HepG2 (cell line): ENCODE measurements around the gene CIAO2A. TPM values are rescaled to one million over a fixed set of nuclear protein-coding genes. Genes with fewer than 3 reads are reported as not detected.

Experiments
- ATAC-seq: fragments of 200-7000 bp; cut with Tn5 transposase; 3 replicates; pipeline ENCODE4 v1.9.1; 2020; ENCODE audit warnings: mild to moderate bottlenecking, moderate library complexity
- BruUV-seq: library from RNA; stranded (reverse); fragments of 400-500 nt; replicated peaks from 2 replicates; lab custom pipeline; 2021; lab: Mats Ljungman, UMichigan
- CTCF ChIA-PET: fragments of 300-600 bp; formaldehyde crosslinking; extraction: SDS; loops from one replicate; lab custom pipeline; 2021; ENCODE audit warnings: low total read pairs, inconsistent platforms, low intra/inter-chr PET ratio; lab: Yijun Ruan, JAX
- POLR2A ChIA-PET: fragments of 350-600 bp; sonication (Branson Sonifier 250); formaldehyde crosslinking; loops from one replicate; lab custom pipeline; 2020; ENCODE audit warnings: antibody characterized with exemption, inconsistent platforms; lab: Yijun Ruan, JAX
- DNase-seq: peaks from one replicate; pipeline ENCODE4 v3.0.0-alpha.2; 2015; ENCODE audit warnings: low spot score
- FAIRE-seq: peaks from 3 replicates; lab custom pipeline; 2011; peaks lifted over from hg19 to GRCh38; lab: Jason Lieb, UNC
- H2AFZ ChIP-seq: one replicate; pipeline ENCODE4 v1.6.1; 2011; ENCODE audit warnings: low read length, inconsistent platforms
- H3K27ac ChIP-seq: fragments of 300-600 bp; 3 replicates; pipeline ENCODE4 v1.8.0; 2011; ENCODE audit warnings: mixed run types, mild to moderate bottlenecking, mixed read lengths, low read length, inconsistent platforms; ENCODE audit not compliant: insufficient read depth; ENCODE audit errors: extremely low read length
- H3K27me3 ChIP-seq, 2 experiments: fragments of 200-600 bp in 1 of 2; 2 replicates in 1 of 2; 3 replicates in 1 of 2; pipeline versions ENCODE4 v1.6.0 to v1.8.0; 2011; ENCODE audit warnings: low read length in 2 of 2, mild to moderate bottlenecking in 2 of 2, moderate library complexity in 2 of 2, inconsistent platforms in 1 of 2; ENCODE audit not compliant: insufficient read depth in 2 of 2, control insufficient read depth in 1 of 2
- H3K36me3 ChIP-seq, 2 experiments: fragments of 200-600 bp in 1 of 2; replicated peaks in 1 of 2; 2 replicates in 1 of 2; 3 replicates in 1 of 2; pipeline versions ENCODE4 v1.5.1 to v1.8.0; 2011; ENCODE audit warnings: low read length in 2 of 2, inconsistent platforms in 1 of 2; ENCODE audit not compliant: insufficient read depth in 2 of 2, control insufficient read depth in 1 of 2
- H3K4me1 ChIP-seq: 2 replicates; pipeline ENCODE4 v1.5.1; 2012; ENCODE audit warnings: low read length, inconsistent platforms; ENCODE audit not compliant: insufficient read depth
- H3K4me2 ChIP-seq: 2 replicates; pipeline ENCODE4 v1.6.0; 2011; ENCODE audit warnings: low read depth, low read length, inconsistent platforms
- H3K4me3 ChIP-seq, 3 experiments: fragments of 200-600 bp in 1 of 3; sonication (generic), shearing (Covaris generic) in 1 of 3; replicated peaks in 1 of 3; 2 replicates each; pipeline ENCODE4 v1.5.1; 2011 to 2016; ENCODE audit warnings: low read length in 3 of 3, inconsistent platforms in 2 of 3, low read depth in 2 of 3, mild to moderate bottlenecking in 2 of 3, control low read depth in 1 of 3, mixed read lengths in 1 of 3; ENCODE audit not compliant: insufficient read depth in 1 of 3
- H3K79me2 ChIP-seq: one replicate; pipeline ENCODE4 v1.6.1; 2011; ENCODE audit warnings: low read length, inconsistent platforms; ENCODE audit not compliant: insufficient read depth
- H3K9ac ChIP-seq: 2 replicates; pipeline ENCODE4 v1.6.0; 2011; ENCODE audit warnings: mild to moderate bottlenecking, low read depth, low read length, inconsistent platforms; ENCODE audit not compliant: insufficient read depth
- H3K9me3 ChIP-seq: 2 replicates; pipeline ENCODE4 v1.5.1; 2012; ENCODE audit warnings: mild to moderate bottlenecking, low read length
- H4K20me1 ChIP-seq: 2 replicates; pipeline ENCODE4 v1.6.0; 2011; ENCODE audit warnings: inconsistent platforms, mild to moderate bottlenecking, low read length, moderate library complexity; ENCODE audit not compliant: insufficient read depth
- CBX1 ChIP-seq: IDR thresholded peaks from one replicate; pipeline ENCODE4 v1.6.1; 2016; ENCODE audit warnings: antibody characterized with exemption, low read depth
- ELF1 ChIP-seq: sonication (generic); formaldehyde crosslinking; IDR thresholded peaks from 2 replicates; pipeline ENCODE4 v1.4.0; 2020; ENCODE audit warnings: missing genetic modification reagents
- FOXP1 ChIP-seq, 2 experiments: fragments of 450-650 bp in 1 of 2; IDR thresholded peaks; 2 replicates each; pipeline ENCODE4 v1.6.1; 2017 to 2018; ENCODE audit warnings: antibody characterized with exemption in 1 of 2
- HCFC1 ChIP-seq: fragments of 150-350 bp; IDR thresholded peaks from 2 replicates; pipeline ENCODE4 v1.6.1; 2014; ENCODE audit warnings: low read depth, low read length
- ISL2 ChIP-seq: sonication (generic); formaldehyde crosslinking; IDR thresholded peaks from 2 replicates; pipeline ENCODE4 v1.5.0; 2020; ENCODE audit warnings: missing genetic modification reagents
- ISX ChIP-seq: sonication (generic); formaldehyde crosslinking; conservative IDR thresholded peaks from 2 replicates; pipeline ENCODE4 v1.5.0; 2020; ENCODE audit warnings: missing genetic modification reagents
- POLR2AphosphoS2 ChIP-seq: IDR thresholded peaks from 2 replicates; pipeline ENCODE4 v1.6.1; 2011; ENCODE audit warnings: low read depth, low read length, improper control_type of control experiment
- YEATS4 ChIP-seq: sonication (generic); formaldehyde crosslinking; IDR thresholded peaks from 2 replicates; pipeline ENCODE4 v1.4.0; 2020; ENCODE audit warnings: missing genetic modification reagents, borderline replicate concordance
- ZFP82 ChIP-seq: sonication (generic); formaldehyde crosslinking; IDR thresholded peaks from 2 replicates; pipeline ENCODE4 v1.5.1; 2020; ENCODE audit warnings: mild to moderate bottlenecking, missing genetic modification reagents, borderline replicate concordance
- ZIK1 ChIP-seq: sonication (generic); formaldehyde crosslinking; IDR thresholded peaks from 2 replicates; pipeline ENCODE4 v1.5.0; 2020; ENCODE audit warnings: mild to moderate bottlenecking, low read depth, missing genetic modification reagents, borderline replicate concordance
- ZNF382 ChIP-seq: sonication (generic); formaldehyde crosslinking; IDR thresholded peaks from 2 replicates; pipeline ENCODE4 v1.5.0; 2020; ENCODE audit warnings: missing genetic modification reagents, mild to moderate bottlenecking, borderline replicate concordance
- ZNF839 ChIP-seq: sonication (generic); formaldehyde crosslinking; IDR thresholded peaks from 2 replicates; pipeline ENCODE4 v1.4.0; 2020; ENCODE audit warnings: missing genetic modification reagents, mild to moderate bottlenecking, borderline replicate concordance
- ZNF878 ChIP-seq: sonication (generic); formaldehyde crosslinking; IDR thresholded peaks from 2 replicates; pipeline ENCODE4 v1.8.1; 2023; ENCODE audit warnings: mild to moderate bottlenecking, missing genetic modification reagents, moderate library complexity
- WGBS: methylation state at CpG from one replicate; pipeline ENCODE4 v1.1.6; 2017; ENCODE audit warnings: low lambda C conversion rate; 5-methylcytosine and 5-hydroxymethylcytosine counted together
- in situ Hi-C: cut with HindIII; loops from 2 replicates; pipeline ENCODE4 v1.10.0; 2017; ENCODE audit warnings: low pct_unique_long_range_greater_than_20kb; ENCODE audit not compliant: extremely low pct_ligation_motif_present
- intact Hi-C: fragments of 100-400 bp; cut with micrococcal nuclease; formaldehyde crosslinking; loops from one replicate; pipeline ENCODE4 v1.10.0; 2022; ENCODE audit not compliant: unreplicated experiment
- polyA plus RNA-seq, 8 experiments: library from polyadenylated mRNA; depleted of rRNA in 3 of 8; stranded (reverse) in 7 of 8; unstranded in 1 of 8; fragments of >200 nt; fragmentation: Illumina TruSeq in 4 of 8; extraction: Trizol in 4 of 8; gene quantifications; 2 replicates each; pipeline versions ENCODE4 v1.2.1 to v1.2.3, GENCODE V29; 2011 to 2016; ENCODE audit warnings: low read depth in 4 of 8, missing spikeins in 1 of 8, mixed read lengths in 1 of 8; ENCODE audit not compliant: insufficient read depth in 1 of 8
- total RNA-seq, 5 experiments: library from RNA; depleted of rRNA; stranded (reverse); fragments of >200 nt; fragmentation: Illumina TruSeq; extraction: Trizol; gene quantifications; 2 replicates each; pipeline ENCODE4 v1.2.3, GENCODE V29; 2016; ENCODE audit warnings: low read depth in 1 of 5
- TF ChIP-seq, protein P1 (sequence below): IDR thresholded peaks from 2 replicates; pipeline ENCODE4 v1.6.1; 2016; ENCODE audit warnings: missing biosample characterization, missing genetic modification reagents, low read depth

The CIAO2A gene
- total and polyA plus RNA-seq, 2 of the 13 experiments (the other 11 are each of a cell fraction or from before 2014, with no cell fraction given): 83.0 to 100 TPM

DNA sequence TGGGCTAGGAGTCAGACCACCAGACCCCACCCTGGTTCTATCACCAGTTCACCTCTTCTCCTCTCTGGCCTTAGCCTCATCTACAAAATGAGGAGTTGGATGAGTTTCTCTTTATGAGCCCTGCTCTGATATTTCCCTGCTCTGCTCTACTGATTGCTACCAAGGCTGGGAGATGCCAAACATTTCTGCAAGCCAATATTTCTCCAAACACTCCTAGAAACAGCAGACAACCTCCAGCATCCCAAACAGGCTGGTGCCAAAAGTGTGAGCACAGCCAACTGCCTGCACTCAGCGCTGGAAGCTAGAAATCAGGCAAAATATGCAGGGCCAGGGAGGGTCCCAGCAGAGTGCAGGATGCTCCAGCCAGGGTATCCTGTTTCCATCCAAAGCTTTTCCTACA, 58.1 kb downstream of the CIAO2A start:
- TF ChIP-seq ZNF839 (no peak), ISL2 (CRISPR knock-in tag) (no peak), ZNF878 (CRISPR knock-in tag) (no peak), YEATS4 (CRISPR knock-in tag) (no peak), ZNF382 (no peak), POLR2AphosphoS2 (no peak), CBX1 (no peak), ZIK1 (CRISPR knock-in tag) (no peak), FOXP1 (IDR thresholded peaks at IDR 0.05) (no peak), FOXP1 (CRISPR knock-in tag; IDR thresholded peaks at IDR 0.05) (no peak), ZFP82 (CRISPR knock-in tag) (no peak), HCFC1 (no peak), ISX (CRISPR knock-in tag) (no peak), ELF1 (no peak)
- TF ChIP-seq, protein P1, sequence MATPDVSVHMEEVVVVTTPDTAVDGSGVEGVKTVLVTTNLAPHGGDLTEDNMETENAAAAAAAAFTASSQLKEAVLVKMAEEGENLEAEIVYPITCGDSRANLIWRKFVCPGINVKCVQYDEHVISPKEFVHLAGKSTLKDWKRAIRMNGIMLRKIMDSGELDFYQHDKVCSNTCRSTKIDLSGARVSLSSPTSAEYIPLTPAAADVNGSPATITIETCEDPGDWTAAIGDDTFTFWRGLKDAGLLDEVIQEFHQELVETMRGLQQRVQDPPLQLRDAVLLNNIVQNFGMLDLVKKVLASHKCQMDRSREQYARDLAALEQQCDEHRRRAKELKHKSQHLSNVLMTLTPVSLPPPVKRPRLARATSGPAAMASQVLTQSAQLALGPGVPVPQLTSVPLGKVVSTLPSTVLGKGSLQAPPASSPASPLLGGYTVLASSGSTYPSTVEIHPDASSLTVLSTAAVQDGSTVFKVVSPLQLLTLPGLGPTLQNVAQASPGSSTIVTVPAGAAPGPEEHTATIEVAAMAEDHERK (CRISPR knock-in tag): no peak
- POLR2A ChIA-PET: no interaction called here
- ATAC-seq (no peak), FAIRE-seq (no peak), DNase-seq (no peak)
- no peaks in the 10 kb centered on the region for H3K36me3 ChIP-seq
- H4K20me1 ChIP-seq: no peaks in the 10 kb centered on the region
- H3K79me2 ChIP-seq: no peaks in the 10 kb centered on the region
- no peaks in the 10 kb centered on the region for H3K9me3 ChIP-seq
- no peak overlapping the region for H3K9ac ChIP-seq
- in situ Hi-C loops: no loop called here
- H2AFZ ChIP-seq: no peak overlapping the region
- no peaks in the 10 kb centered on the region for H3K27me3 ChIP-seq
- no peak overlapping the region for H3K4me2 ChIP-seq
- BruUV-seq: no TSS peak
- CTCF ChIA-PET: no interaction called here
- 38% methylated on average over 1 of the region's 1 CpG for WGBS
- intact Hi-C loops: no loop called here
- no peaks in the 10 kb centered on the region for H3K4me1 ChIP-seq
- H3K27ac ChIP-seq: no peak overlapping the region
- H3K4me3 ChIP-seq: no peak overlapping the region
